NOMO-1 treated with DMSO at 0.1 percent for 48 hours (cell line): ENCODE measurements around the gene EMC6.

Experiments
- DNase-seq: peaks from one replicate; lab custom pipeline; 2025; ENCODE audit not compliant: unreplicated experiment; lab: John Stamatoyannopoulos, UW

Gene EMC6

GRCh38 chr17:3655766-3656165 lies 12.8 kb upstream of the EMC6 start:
- DNase-seq: no peak

- no peak for DNase-seq
These were observed 12.3 kb upstream of the EMC6 start for GRCh38 chr17:3656353-3656752.

GRCh38 chr17:3656755-3657587 lies 11.6 kb upstream of the EMC6 start:
- DNase-seq: no peak

GRCh38 chr17:3657588-3657869 lies 11.1 kb upstream of the EMC6 start:
- no peak for DNase-seq

GRCh38 chr17:3657874-3658783 lies 10.5 kb upstream of the EMC6 start:
- DNase-seq: peak; percentile 55

GRCh38 chr17:3658784-3659449 lies 9.7 kb upstream of the EMC6 start:
- DNase-seq: no peak

- DNase-seq: no peak
These were observed 9.0 kb upstream of the EMC6 start for GRCh38 chr17:3659541-3660111.

- no peak for DNase-seq
These were observed 8.2 kb upstream of the EMC6 start for GRCh38 chr17:3660311-3660891.

- DNase-seq: no peak
These were observed 5.3 kb upstream of the EMC6 start for GRCh38 chr17:3663102-3664011.

- no peak for DNase-seq
These were observed 2.8 kb upstream of the EMC6 start for GRCh38 chr17:3665834-3666233.

- no peak for DNase-seq
These were observed 2.1 kb upstream of the EMC6 start for GRCh38 chr17:3666516-3666915.

- no peak for DNase-seq
These were observed 990 bp upstream of the EMC6 start for GRCh38 chr17:3667366-3668278.

GRCh38 chr17:3669085-3669347 lies 404 bp downstream of the EMC6 start:
- DNase-seq: no peak

- DNase-seq: no peak
These were observed 936 bp downstream of the EMC6 start for GRCh38 chr17:3669548-3669947.

GRCh38 chr17:3672571-3672970 lies 4.0 kb downstream of the EMC6 start:
- no peak for DNase-seq

GRCh38 chr17:3675886-3676285 lies 7.3 kb downstream of the EMC6 start:
- DNase-seq: no peak

- DNase-seq: no peak
These were observed 9.6 kb downstream of the EMC6 start for GRCh38 chr17:3678095-3678820.

GRCh38 chr17:3678821-3679530 lies 10.4 kb downstream of the EMC6 start:
- peak; percentile 15 for DNase-seq
